Testis (tissue), 2 donors: ENCODE data around the gene MAN2A1.

ENCODE experiments used
- CTCF ChIP-seq, 3 experiments: fragments of 450-650 bp in 2 of 3; fragments of 200-600 bp in 1 of 3; sonication (generic) in 1 of 3; IDR thresholded peaks; one replicate each; pipeline ENCODE4 v1.5.1; 2016 to 2019; ENCODE audit warnings: antibody characterized with exemption in 3 of 3, mild to moderate bottlenecking in 2 of 3, moderate library complexity in 1 of 3
- POLR2A ChIP-seq: fragments of 450-650 bp; IDR thresholded peaks from one replicate; pipeline ENCODE4 v1.6.1; 2017; ENCODE audit warnings: antibody characterized with exemption, mild to moderate bottlenecking, moderate library complexity

- no peak for TF ChIP-seq CTCF (IDR thresholded peaks at IDR 0.05)
- TF ChIP-seq POLR2A: no peak
Observed at GRCh38 chr5:109674596-109674995, 15.1 kb upstream of the MAN2A1 start.
